Activated CD8-positive, alpha-beta T cell treated with anti-CD3 and anti-CD28 coated beads for 36 hours (primary cell): ENCODE measurements around the gene LRBA. TPM values are rescaled to one million over a fixed set of nuclear protein-coding genes. Genes with fewer than 3 reads are reported as not detected.

Source experiments
- ATAC-seq: fragments of 200-7000 bp; cut with Tn5 transposase; one replicate; pipeline ENCODE4 v1.10.0; 2021; ENCODE audit warnings: mild to moderate bottlenecking, moderate library complexity
- CTCF ChIA-PET: fragments of 350-600 bp; sonication (Branson Sonifier 250); formaldehyde crosslinking; loops from one replicate; lab custom pipeline; 2021; ENCODE audit warnings: antibody characterized with exemption; lab: Charles Lee
- POLR2A ChIA-PET: fragments of 350-600 bp; sonication (Branson Sonifier 250); formaldehyde crosslinking; loops from one replicate; lab custom pipeline; 2021; ENCODE audit warnings: antibody characterized with exemption; lab: Charles Lee
- DNase-seq: peaks from one replicate; pipeline ENCODE4 v3.0.0-alpha.2; 2020
- H3K27ac Mint-ChIP-seq: one replicate; pipeline ENCODE4 v1.8.0; 2021; ENCODE audit warnings: mild to moderate bottlenecking, mixed read lengths
- H3K27me3 Mint-ChIP-seq: one replicate; pipeline ENCODE4 v1.8.0; 2021; ENCODE audit warnings: mixed read lengths
- H3K36me3 Mint-ChIP-seq: one replicate; pipeline ENCODE4 v1.8.0; 2021; ENCODE audit warnings: low read depth, mixed read lengths
- H3K4me1 Mint-ChIP-seq: one replicate; pipeline ENCODE4 v1.8.0; 2021; ENCODE audit warnings: low read depth, mixed read lengths
- H3K4me3 Mint-ChIP-seq: one replicate; pipeline ENCODE4 v1.8.0; 2021; ENCODE audit warnings: mild to moderate bottlenecking, moderate library complexity, mixed read lengths
- H3K9me3 Mint-ChIP-seq: one replicate; pipeline ENCODE4 v1.8.0; 2021; ENCODE audit warnings: mixed read lengths
- intact Hi-C: fragments of 100-400 bp; cut with micrococcal nuclease; formaldehyde crosslinking; loops from one replicate; pipeline ENCODE4 v1.10.0; 2022
- total RNA-seq, 2 experiments: library from RNA; stranded (reverse); gene quantifications; one replicate each; pipeline ENCODE4 v1.2.3, GENCODE V29; 2021
- TF ChIP-seq, protein P1 (sequence below): fragments of 200-600 bp; IDR thresholded peaks from one replicate; pipeline ENCODE4 v1.8.0; 2022; ENCODE audit warnings: antibody characterized with exemption, mild to moderate bottlenecking

Gene LRBA
- total RNA-seq, 2 experiments from 2014 or later = 48.1 to 52.5 TPM

DNA sequence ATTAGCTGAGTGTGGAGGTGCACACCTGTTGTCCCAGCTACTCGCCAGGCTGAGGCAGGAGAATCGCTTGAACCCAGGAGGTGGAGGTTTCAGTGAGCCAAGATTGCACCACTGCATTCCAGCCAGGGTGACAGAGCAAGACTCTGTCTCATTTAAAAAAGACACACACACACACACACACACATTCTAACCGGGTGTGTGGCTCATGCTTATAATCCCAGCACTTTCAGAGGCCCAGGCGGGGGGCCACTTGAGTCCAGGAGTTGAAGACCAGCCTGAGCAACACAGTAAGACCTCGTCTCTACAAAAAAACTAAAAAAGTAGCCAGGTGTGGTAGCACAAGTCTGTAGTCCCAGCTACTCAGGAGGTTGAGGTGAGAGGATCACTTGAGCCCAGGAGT, 152.3 kb downstream of the LRBA start:
- ATAC-seq (no peak), DNase-seq (no peak)
- Mint-ChIP-seq H3K27me3 (no peaks in the 10 kb centered on the region), H3K4me3 (no peak overlapping the region), H3K4me1 (no peaks in the 10 kb centered on the region), H3K27ac (no peak overlapping the region), H3K9me3 (no peaks in the 10 kb centered on the region), H3K36me3 (peaks cover 6% of the 10 kb centered on the region)
- TF ChIP-seq, protein P1, sequence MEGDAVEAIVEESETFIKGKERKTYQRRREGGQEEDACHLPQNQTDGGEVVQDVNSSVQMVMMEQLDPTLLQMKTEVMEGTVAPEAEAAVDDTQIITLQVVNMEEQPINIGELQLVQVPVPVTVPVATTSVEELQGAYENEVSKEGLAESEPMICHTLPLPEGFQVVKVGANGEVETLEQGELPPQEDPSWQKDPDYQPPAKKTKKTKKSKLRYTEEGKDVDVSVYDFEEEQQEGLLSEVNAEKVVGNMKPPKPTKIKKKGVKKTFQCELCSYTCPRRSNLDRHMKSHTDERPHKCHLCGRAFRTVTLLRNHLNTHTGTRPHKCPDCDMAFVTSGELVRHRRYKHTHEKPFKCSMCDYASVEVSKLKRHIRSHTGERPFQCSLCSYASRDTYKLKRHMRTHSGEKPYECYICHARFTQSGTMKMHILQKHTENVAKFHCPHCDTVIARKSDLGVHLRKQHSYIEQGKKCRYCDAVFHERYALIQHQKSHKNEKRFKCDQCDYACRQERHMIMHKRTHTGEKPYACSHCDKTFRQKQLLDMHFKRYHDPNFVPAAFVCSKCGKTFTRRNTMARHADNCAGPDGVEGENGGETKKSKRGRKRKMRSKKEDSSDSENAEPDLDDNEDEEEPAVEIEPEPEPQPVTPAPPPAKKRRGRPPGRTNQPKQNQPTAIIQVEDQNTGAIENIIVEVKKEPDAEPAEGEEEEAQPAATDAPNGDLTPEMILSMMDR = no peak
- POLR2A ChIA-PET = interaction anchor here (1.2 kb wide), 1 partner anchor 8 kb away, joined by 3 read pairs; no protein-coding TSS in a partner anchor
- CTCF ChIA-PET = interaction anchor here (0.7 to 1.4 kb wide), 4 partner anchors 13 to 565 kb away, joined by 3 to 5 read pairs (median 4); no protein-coding TSS in a partner anchor
- intact Hi-C loops = no loop called here

DNA sequence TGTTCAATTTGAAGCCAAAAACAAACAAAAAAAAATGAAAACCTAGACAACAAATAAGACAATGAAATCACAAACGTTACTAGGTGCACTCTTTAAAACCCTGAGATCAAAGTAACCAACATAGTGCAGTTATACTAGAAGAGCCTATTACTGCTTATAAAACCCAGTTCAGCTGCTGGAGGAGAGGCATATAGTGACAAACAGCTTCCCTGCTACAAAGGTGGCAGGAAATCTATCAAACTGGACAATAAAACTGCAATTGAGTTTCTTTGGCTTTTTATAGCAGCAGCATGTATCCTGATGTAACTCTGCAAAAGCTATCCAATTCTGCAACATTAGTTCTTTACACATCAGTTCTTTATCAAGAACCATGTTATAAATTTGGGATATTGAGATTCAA, 155.6 kb downstream of the LRBA start:
- DNase-seq (no peak), ATAC-seq (no peak)
- intact Hi-C loops = no loop called here
- Mint-ChIP-seq H3K27ac (no peak overlapping the region), H3K9me3 (no peaks in the 10 kb centered on the region), H3K27me3 (no peaks in the 10 kb centered on the region), H3K36me3 (peaks cover 4% of the 10 kb centered on the region), H3K4me1 (no peaks in the 10 kb centered on the region), H3K4me3 (no peak overlapping the region)
- ChIA-PET CTCF (no interaction called here), POLR2A (no interaction called here)
- TF ChIP-seq, protein P1 = no peak

DNA sequence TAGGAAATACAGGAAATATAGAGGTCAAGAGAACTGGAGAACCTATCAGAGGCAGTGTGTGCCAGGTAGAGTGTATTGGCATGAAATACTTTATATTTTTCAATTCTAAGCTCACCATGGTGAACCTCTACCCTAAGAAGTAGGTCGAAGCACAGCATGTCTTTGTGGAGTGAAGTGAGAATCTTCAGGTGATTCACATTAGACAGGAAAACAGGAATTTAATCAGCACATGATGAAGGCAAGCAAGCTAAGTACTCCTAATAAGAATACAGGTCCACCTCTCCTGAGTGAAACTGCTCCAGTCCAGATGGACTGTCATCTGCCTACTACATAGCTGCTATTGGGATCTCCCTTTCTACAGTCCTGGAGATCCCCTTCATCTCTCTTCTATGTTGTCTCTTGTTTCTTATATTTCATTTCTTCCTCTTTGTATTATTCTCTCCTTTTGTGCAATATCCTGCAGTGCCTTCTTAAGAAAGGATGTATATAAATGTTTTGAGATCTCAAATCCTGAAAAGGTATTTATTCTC, 159.0 kb downstream of the LRBA start:
- intact Hi-C loops = no loop called here
- H3K36me3 Mint-ChIP-seq = peaks cover 10% of the 10 kb centered on the region
- no peak overlapping the region for H3K27ac Mint-ChIP-seq
- ATAC-seq (no peak), DNase-seq (no peak)
- H3K4me1 Mint-ChIP-seq = no peaks in the 10 kb centered on the region
- ChIA-PET CTCF (interaction anchor here (0.9 to 2.7 kb wide), 3 partner anchors 11 to 22 kb away, joined by 3 to 18 read pairs (median 3); no protein-coding TSS in a partner anchor), POLR2A (no interaction called here)
- H3K4me3 Mint-ChIP-seq = no peak overlapping the region
- H3K27me3 Mint-ChIP-seq = no peaks in the 10 kb centered on the region
- TF ChIP-seq, protein P1 = no peak
- no peaks in the 10 kb centered on the region for H3K9me3 Mint-ChIP-seq

DNA sequence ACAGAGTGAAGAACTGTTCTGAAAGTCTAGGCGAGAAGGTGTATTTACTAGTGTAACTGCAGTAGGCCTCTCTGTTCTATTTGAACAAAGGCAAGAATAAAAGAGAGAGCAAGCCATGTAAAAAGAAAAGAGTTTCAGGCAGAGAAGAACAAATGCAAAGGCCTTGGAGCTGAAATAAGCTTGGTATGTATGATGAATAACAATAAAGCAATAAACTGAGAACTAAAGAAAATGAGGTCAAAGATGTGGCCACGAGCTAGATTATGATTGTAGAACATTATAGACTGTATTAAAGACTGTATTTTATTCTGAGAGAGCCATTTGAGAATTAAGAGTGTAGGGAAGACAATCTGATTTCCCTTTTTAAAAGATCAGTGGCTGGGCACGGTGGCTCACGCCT, 160.5 kb downstream of the LRBA start:
- CTCF ChIA-PET = interaction anchor here (1.1 to 2.7 kb wide), 2 partner anchors 13 to 556 kb away, joined by 3 to 18 read pairs; no protein-coding TSS in a partner anchor

DNA sequence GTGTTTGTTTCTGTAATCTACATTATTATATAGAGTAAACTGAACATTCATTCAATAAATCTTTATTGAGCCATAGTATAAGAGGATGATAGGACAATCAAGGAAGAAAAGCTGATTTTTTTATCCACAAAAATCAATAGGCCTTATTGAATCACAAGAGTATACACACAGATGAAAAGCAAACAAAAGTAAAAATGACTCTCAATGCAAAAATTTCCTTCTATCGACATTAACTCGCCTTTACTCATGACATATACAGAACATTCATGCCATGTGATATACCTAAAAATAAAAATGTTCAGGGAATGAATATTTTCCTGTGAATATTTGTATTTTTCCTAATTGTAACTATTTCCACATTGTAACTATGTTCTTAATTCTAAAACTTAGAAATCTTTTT, 161.2 kb downstream of the LRBA start:
- ATAC-seq (no peak), DNase-seq (no peak)
- no peak overlapping the region for H3K27ac Mint-ChIP-seq
- no peak overlapping the region for H3K4me3 Mint-ChIP-seq
- H3K36me3 Mint-ChIP-seq = peaks cover 11% of the 10 kb centered on the region
- intact Hi-C loops = no loop called here
- TF ChIP-seq, protein P1 = no peak
- H3K4me1 Mint-ChIP-seq = no peaks in the 10 kb centered on the region
- no peaks in the 10 kb centered on the region for H3K9me3 Mint-ChIP-seq
- ChIA-PET POLR2A (interaction anchor here (0.9 kb wide), 1 partner anchor 9 kb away, joined by 3 read pairs; no protein-coding TSS in a partner anchor), CTCF (interaction anchor here (1.1 to 2.7 kb wide), 3 partner anchors 13 to 556 kb away, joined by 3 to 18 read pairs (median 5); no protein-coding TSS in a partner anchor)
- H3K27me3 Mint-ChIP-seq = no peaks in the 10 kb centered on the region

More for the DNA sequence above, 160.5 kb downstream of the LRBA start:
- no peak overlapping the region for H3K4me3 Mint-ChIP-seq
- TF ChIP-seq, protein P1 = no peak
- peaks cover 11% of the 10 kb centered on the region for H3K36me3 Mint-ChIP-seq
- H3K27me3 Mint-ChIP-seq = no peaks in the 10 kb centered on the region
- no peak for ATAC-seq
- no peaks in the 10 kb centered on the region for H3K4me1 Mint-ChIP-seq
- POLR2A ChIA-PET = interaction anchor here (0.9 kb wide), 1 partner anchor 8 kb away, joined by 3 read pairs; no protein-coding TSS in a partner anchor
- intact Hi-C loops = no loop called here
- H3K9me3 Mint-ChIP-seq = no peaks in the 10 kb centered on the region
- DNase-seq = no peak
- H3K27ac Mint-ChIP-seq = no peak overlapping the region
